Measurements from ENCODE around the gene PRKCE.

Gene PRKCE

GRCh38 chr2:46119453-46119852 lies 468.0 kb downstream of the PRKCE start:
- TF ChIP-seq POLR2AphosphoS5 (IDR thresholded peaks at IDR 0.05; ENCODE audit: borderline replicate concordance, low read depth, low read length) (no peak), FOXP2 (optimal IDR thresholded peaks at IDR 0.05; ENCODE audit: control extremely low read depth, extremely low read length, insufficient read depth) (no peak), EZH2 (IDR thresholded peaks at IDR 0.05) (no peak)
- peak overlapping the region; percentile 73 for H3K27ac ChIP-seq
- peak; percentile 35 for DNase-seq (ENCODE audit: low read depth, low spot score)

GRCh38 chr2:46120792-46121555 lies 469.5 kb downstream of the PRKCE start:
- Histone ChIP-seq H3K36me3 (ENCODE audit: insufficient read depth, low read length) (no peaks in the 10 kb centered on the region), H3K9me3 (ENCODE audit: low read depth, low read length) (no peaks in the 10 kb centered on the region), H3K9ac (ENCODE audit: insufficient read length) (no peak overlapping the region), H3K27ac (no peak overlapping the region), H3K4me3 (no peak overlapping the region)
- no peak for TF ChIP-seq FOXP2 (optimal IDR thresholded peaks at IDR 0.05; ENCODE audit: control extremely low read depth, extremely low read length, insufficient read depth)
- no peak for TF ChIP-seq POLR2AphosphoS5 (IDR thresholded peaks at IDR 0.05; ENCODE audit: borderline replicate concordance, low read depth, low read length)
- no peak for TF ChIP-seq EZH2 (IDR thresholded peaks at IDR 0.05)
- DNase-seq (ENCODE audit: low read depth, low spot score) = no peak

More at GRCh38 chr2:46119453-46119852, 468.0 kb downstream of the PRKCE start:
- H3K36me3 ChIP-seq (ENCODE audit: insufficient read depth, low read length) = no peaks in the 10 kb centered on the region
- H3K9me3 ChIP-seq (ENCODE audit: low read depth, low read length) = no peaks in the 10 kb centered on the region
- H3K9ac ChIP-seq (ENCODE audit: insufficient read length) = no peak overlapping the region
- H3K4me3 ChIP-seq = peak overlapping the region; percentile 19; the same call in 1 of the 2 replicates

GRCh38 chr2:46122318-46122976 lies 471.0 kb downstream of the PRKCE start:
- DNase-seq (ENCODE audit: low read depth, low spot score) = no peak
- TF ChIP-seq FOXP2 (optimal IDR thresholded peaks at IDR 0.05; ENCODE audit: control extremely low read depth, extremely low read length, insufficient read depth) (no peak), EZH2 (IDR thresholded peaks at IDR 0.05) (no peak), POLR2AphosphoS5 (IDR thresholded peaks at IDR 0.05; ENCODE audit: borderline replicate concordance, low read depth, low read length) (no peak)
- no peaks in the 10 kb centered on the region for H3K9me3 ChIP-seq (ENCODE audit: low read depth, low read length)
- no peaks in the 10 kb centered on the region for H3K36me3 ChIP-seq (ENCODE audit: insufficient read depth, low read length)
- H3K27ac ChIP-seq = no peak overlapping the region
- H3K4me3 ChIP-seq = no peak overlapping the region
- H3K9ac ChIP-seq (ENCODE audit: insufficient read length) = no peak overlapping the region

GRCh38 chr2:46123013-46123412 lies 471.5 kb downstream of the PRKCE start:
- DNase-seq (ENCODE audit: low read depth, low spot score) = no peak
- Histone ChIP-seq H3K27ac (no peak overlapping the region), H3K36me3 (ENCODE audit: insufficient read depth, low read length) (no peaks in the 10 kb centered on the region), H3K9ac (ENCODE audit: insufficient read length) (no peak overlapping the region), H3K4me3 (no peak overlapping the region), H3K9me3 (ENCODE audit: low read depth, low read length) (no peaks in the 10 kb centered on the region)
- TF ChIP-seq POLR2AphosphoS5 (IDR thresholded peaks at IDR 0.05; ENCODE audit: borderline replicate concordance, low read depth, low read length) (no peak), FOXP2 (optimal IDR thresholded peaks at IDR 0.05; ENCODE audit: control extremely low read depth, extremely low read length, insufficient read depth) (no peak), EZH2 (IDR thresholded peaks at IDR 0.05) (no peak)

GRCh38 chr2:46125798-46126197 lies 474.3 kb downstream of the PRKCE start:
- H3K9ac ChIP-seq (ENCODE audit: insufficient read length) = no peak overlapping the region
- H3K36me3 ChIP-seq (ENCODE audit: insufficient read depth, low read length) = no peaks in the 10 kb centered on the region
- no peak overlapping the region for H3K4me3 ChIP-seq
- no peak overlapping the region for H3K27ac ChIP-seq
- H3K9me3 ChIP-seq (ENCODE audit: low read depth, low read length) = no peaks in the 10 kb centered on the region
- TF ChIP-seq EZH2 (IDR thresholded peaks at IDR 0.05) = no peak
- no peak for TF ChIP-seq POLR2AphosphoS5 (IDR thresholded peaks at IDR 0.05; ENCODE audit: borderline replicate concordance, low read depth, low read length)
- TF ChIP-seq FOXP2 (optimal IDR thresholded peaks at IDR 0.05; ENCODE audit: control extremely low read depth, extremely low read length, insufficient read depth) = no peak
- DNase-seq (ENCODE audit: low read depth, low spot score) = no peak

GRCh38 chr2:46126571-46126970 lies 475.1 kb downstream of the PRKCE start:
- Histone ChIP-seq H3K27ac (no peak overlapping the region), H3K9ac (ENCODE audit: insufficient read length) (no peak overlapping the region), H3K36me3 (ENCODE audit: insufficient read depth, low read length) (no peaks in the 10 kb centered on the region), H3K9me3 (ENCODE audit: low read depth, low read length) (no peaks in the 10 kb centered on the region), H3K4me3 (no peak overlapping the region)
- TF ChIP-seq POLR2AphosphoS5 (IDR thresholded peaks at IDR 0.05; ENCODE audit: borderline replicate concordance, low read depth, low read length) (no peak), FOXP2 (optimal IDR thresholded peaks at IDR 0.05; ENCODE audit: control extremely low read depth, extremely low read length, insufficient read depth) (no peak), EZH2 (IDR thresholded peaks at IDR 0.05) (no peak)
- no peak for DNase-seq (ENCODE audit: low read depth, low spot score)

- Histone ChIP-seq H3K9me3 (ENCODE audit: low read depth, low read length) (no peaks in the 10 kb centered on the region), H3K36me3 (ENCODE audit: insufficient read depth, low read length) (no peaks in the 10 kb centered on the region), H3K4me3 (no peak overlapping the region), H3K27ac (no peak overlapping the region), H3K9ac (ENCODE audit: insufficient read length) (no peak overlapping the region)
- TF ChIP-seq EZH2 (IDR thresholded peaks at IDR 0.05) = no peak
- no peak for TF ChIP-seq POLR2AphosphoS5 (IDR thresholded peaks at IDR 0.05; ENCODE audit: borderline replicate concordance, low read depth, low read length)
- TF ChIP-seq FOXP2 (optimal IDR thresholded peaks at IDR 0.05; ENCODE audit: control extremely low read depth, extremely low read length, insufficient read depth) = no peak
- DNase-seq (ENCODE audit: low read depth, low spot score) = no peak
Measured at GRCh38 chr2:46127176-46127575, 475.7 kb downstream of the PRKCE start.

GRCh38 chr2:46130511-46130910 lies 479.0 kb downstream of the PRKCE start:
- H3K9me3 ChIP-seq (ENCODE audit: low read depth, low read length) = no peaks in the 10 kb centered on the region
- H3K9ac ChIP-seq (ENCODE audit: insufficient read length) = no peak overlapping the region
- no peak overlapping the region for H3K27ac ChIP-seq
- no peak for DNase-seq (ENCODE audit: low read depth, low spot score)
- H3K4me3 ChIP-seq = no peak overlapping the region
- TF ChIP-seq POLR2AphosphoS5 (IDR thresholded peaks at IDR 0.05; ENCODE audit: borderline replicate concordance, low read depth, low read length) (no peak), FOXP2 (optimal IDR thresholded peaks at IDR 0.05; ENCODE audit: control extremely low read depth, extremely low read length, insufficient read depth) (no peak), EZH2 (IDR thresholded peaks at IDR 0.05) (no peak)
- H3K36me3 ChIP-seq (ENCODE audit: insufficient read depth, low read length) = no peaks in the 10 kb centered on the region
